ENCODE measurements around the gene EPC1. TPM values are rescaled to one million over a fixed set of nuclear protein-coding genes. Genes with fewer than 3 reads are reported as not detected.

Gene EPC1
- total RNA-seq, 1 donor from 2014 or later, result 25.7 TPM

GRCh38 chr10:32273336-32273735, 73.6 kb downstream of the EPC1 start:
- Mint-ChIP-seq H3K27ac (ENCODE audit: unreplicated experiment) (no peak overlapping the region), H3K4me3 (ENCODE audit: unreplicated experiment) (no peak overlapping the region), H3K9me3 (ENCODE audit: unreplicated experiment) (no peaks in the 10 kb centered on the region), H3K27me3 (ENCODE audit: low read depth, unreplicated experiment) (no peaks in the 10 kb centered on the region), H3K4me1 (ENCODE audit: low read depth, unreplicated experiment) (peaks cover 7% of the 10 kb centered on the region), H3K36me3 (ENCODE audit: low read depth, unreplicated experiment) (peaks cover 9% of the 10 kb centered on the region)
- H3K79me2 ChIP-seq (ENCODE audit: insufficient read depth, low read length), result peaks cover 48% of the 10 kb centered on the region
- no peaks in the 10 kb centered on the region for H3K4me1 ChIP-seq (ENCODE audit: insufficient read depth, low read length)
- no peak for FAIRE-seq
- H3K27me3 ChIP-seq (ENCODE audit: insufficient read depth, low read length), result no peaks in the 10 kb centered on the region
- H3K27ac ChIP-seq (ENCODE audit: low read depth, low read length), result no peak overlapping the region
- H3K9me3 ChIP-seq (ENCODE audit: insufficient read depth, low read depth, low read length), result no peaks in the 10 kb centered on the region
- peaks cover 56% of the 10 kb centered on the region for H4K20me1 ChIP-seq (ENCODE audit: insufficient read depth, low read length)
- TF ChIP-seq CTCF (IDR thresholded peaks at IDR 0.05; ENCODE audit: insufficient read depth, low read depth, low read length) (no peak), EZH2 (IDR thresholded peaks at IDR 0.05; ENCODE audit: insufficient read depth, low read length) (no peak)
- no peak for DNase-seq (ENCODE audit: low read depth)
- no peak overlapping the region for H3K4me3 ChIP-seq (ENCODE audit: insufficient read depth, low read depth, low read length)
- H3K9ac ChIP-seq (ENCODE audit: low read length), result no peak overlapping the region
- H3K4me2 ChIP-seq (ENCODE audit: low read length), result no peak overlapping the region
- peaks cover 40% of the 10 kb centered on the region for H3K36me3 ChIP-seq (ENCODE audit: insufficient read depth, low read length)
- H2AFZ ChIP-seq (ENCODE audit: low read depth, low read length), result no peak overlapping the region

GRCh38 chr10:32271617-32272016, 75.3 kb downstream of the EPC1 start:
- no peak overlapping the region for H3K27ac Mint-ChIP-seq (ENCODE audit: unreplicated experiment)
- Histone ChIP-seq H3K79me2 (ENCODE audit: insufficient read depth, low read length) (peaks cover 33% of the 10 kb centered on the region), H3K27ac (ENCODE audit: low read depth, low read length) (no peak overlapping the region), H3K9me3 (ENCODE audit: insufficient read depth, low read depth, low read length) (no peaks in the 10 kb centered on the region), H3K36me3 (ENCODE audit: insufficient read depth, low read length) (peaks cover 49% of the 10 kb centered on the region), H3K9ac (ENCODE audit: low read length) (no peak overlapping the region), H3K27me3 (ENCODE audit: insufficient read depth, low read length) (no peaks in the 10 kb centered on the region), H3K4me3 (ENCODE audit: insufficient read depth, low read depth, low read length) (no peak overlapping the region), H2AFZ (ENCODE audit: low read depth, low read length) (no peak overlapping the region), H3K4me2 (ENCODE audit: low read length) (no peak overlapping the region), H4K20me1 (ENCODE audit: insufficient read depth, low read length) (peaks cover 48% of the 10 kb centered on the region), H3K4me1 (ENCODE audit: insufficient read depth, low read length) (no peaks in the 10 kb centered on the region)
- H3K4me1 Mint-ChIP-seq (ENCODE audit: low read depth, unreplicated experiment), result peaks cover 13% of the 10 kb centered on the region
- FAIRE-seq (peak; percentile 13), DNase-seq (ENCODE audit: low read depth) (peak; percentile 48)
- H3K36me3 Mint-ChIP-seq (ENCODE audit: low read depth, unreplicated experiment), result peaks cover 23% of the 10 kb centered on the region
- TF ChIP-seq CTCF (IDR thresholded peaks at IDR 0.05; ENCODE audit: insufficient read depth, low read depth, low read length) (no peak), EZH2 (IDR thresholded peaks at IDR 0.05; ENCODE audit: insufficient read depth, low read length) (no peak)
- H3K27me3 Mint-ChIP-seq (ENCODE audit: low read depth, unreplicated experiment), result no peaks in the 10 kb centered on the region
- no peaks in the 10 kb centered on the region for H3K9me3 Mint-ChIP-seq (ENCODE audit: unreplicated experiment)
- no peak overlapping the region for H3K4me3 Mint-ChIP-seq (ENCODE audit: unreplicated experiment)

DNA sequence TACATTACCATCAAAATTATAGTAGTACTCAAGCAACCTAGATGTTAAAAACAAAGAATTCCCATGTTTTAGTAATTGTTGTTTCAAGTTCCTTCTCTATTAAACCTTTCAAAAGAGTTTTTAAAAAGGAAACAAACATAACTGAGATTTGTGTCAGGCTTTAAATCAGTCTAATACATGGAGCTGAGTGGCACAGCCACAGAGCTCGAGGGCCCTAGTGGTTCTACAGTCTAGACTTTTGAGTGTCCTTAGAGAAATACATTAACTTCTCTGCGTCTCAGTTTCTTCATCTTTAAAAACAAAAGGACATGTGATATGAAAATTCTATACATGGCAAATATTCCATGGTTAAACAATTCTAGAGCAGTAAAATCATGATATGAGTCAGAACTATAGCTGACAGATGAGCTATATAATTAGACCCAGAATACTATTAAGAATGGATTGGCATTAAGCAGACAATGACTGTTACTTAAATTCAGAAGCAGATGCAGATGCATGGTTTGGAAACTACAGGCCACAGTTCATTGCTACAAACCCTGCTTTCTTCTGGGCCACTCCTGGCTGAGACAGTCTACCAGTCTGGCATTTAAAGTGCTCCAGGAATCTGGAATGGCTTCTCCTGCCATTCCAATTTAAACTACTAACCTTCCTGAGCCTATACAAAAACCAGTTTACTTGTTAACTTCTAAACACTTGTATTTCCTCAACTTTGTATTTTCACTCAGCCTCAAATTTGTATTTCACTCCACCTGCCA, 77.4 kb downstream of the EPC1 start:
- peaks cover 49% of the 10 kb centered on the region for H3K36me3 ChIP-seq (ENCODE audit: insufficient read depth, low read length)
- Mint-ChIP-seq H3K4me3 (ENCODE audit: unreplicated experiment) (no peak overlapping the region), H3K4me1 (ENCODE audit: low read depth, unreplicated experiment) (peaks cover 13% of the 10 kb centered on the region), H3K36me3 (ENCODE audit: low read depth, unreplicated experiment) (peaks cover 23% of the 10 kb centered on the region), H3K27ac (ENCODE audit: unreplicated experiment) (peak overlapping the region; percentile 14), H3K9me3 (ENCODE audit: unreplicated experiment) (no peaks in the 10 kb centered on the region), H3K27me3 (ENCODE audit: low read depth, unreplicated experiment) (no peaks in the 10 kb centered on the region)
- no peak overlapping the region for H3K27ac ChIP-seq (ENCODE audit: low read depth, low read length)
- peaks cover 42% of the 10 kb centered on the region for H4K20me1 ChIP-seq (ENCODE audit: insufficient read depth, low read length)
- no peaks in the 10 kb centered on the region for H3K9me3 ChIP-seq (ENCODE audit: insufficient read depth, low read depth, low read length)
- no peak overlapping the region for H3K9ac ChIP-seq (ENCODE audit: low read length)
- TF ChIP-seq CTCF (IDR thresholded peaks at IDR 0.05; ENCODE audit: insufficient read depth, low read depth, low read length), result no peak
- no peak for TF ChIP-seq EZH2 (IDR thresholded peaks at IDR 0.05; ENCODE audit: insufficient read depth, low read length)
- FAIRE-seq (no peak), DNase-seq (ENCODE audit: low read depth) (no peak)
- H3K4me1 ChIP-seq (ENCODE audit: insufficient read depth, low read length), result no peaks in the 10 kb centered on the region
- H3K4me3 ChIP-seq (ENCODE audit: insufficient read depth, low read depth, low read length), result no peak overlapping the region
- no peaks in the 10 kb centered on the region for H3K27me3 ChIP-seq (ENCODE audit: insufficient read depth, low read length)
- H2AFZ ChIP-seq (ENCODE audit: low read depth, low read length), result no peak overlapping the region
- no peak overlapping the region for H3K4me2 ChIP-seq (ENCODE audit: low read length)
- peaks cover 21% of the 10 kb centered on the region for H3K79me2 ChIP-seq (ENCODE audit: insufficient read depth, low read length)
